Measurements from ENCODE around the gene SALL1.

Gene SALL1

DNA sequence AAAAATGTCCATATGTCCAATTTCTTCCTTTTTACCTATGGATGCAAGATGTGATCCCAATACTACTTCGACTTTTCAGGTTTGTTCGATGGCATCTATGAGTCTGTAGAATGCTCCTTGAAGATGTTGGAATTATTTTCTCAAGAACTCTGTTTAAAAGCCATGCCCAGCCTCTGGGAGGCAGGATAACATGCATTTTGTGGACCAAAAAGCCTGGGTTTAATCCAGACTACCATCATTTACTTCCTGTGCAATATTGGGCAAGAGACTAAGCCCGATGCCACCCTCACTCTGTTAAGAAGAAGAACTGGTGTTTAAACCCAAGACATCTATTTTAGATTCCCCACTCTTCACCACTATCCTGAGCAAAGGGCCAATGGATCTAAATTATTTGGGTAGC is 42.8 kb upstream of the SALL1 start:
- Histone ChIP-seq H3K4me1 (ENCODE audit: control insufficient read depth, low read length) (no peaks in the 10 kb centered on the region), H3K9me2 (replicated peaks; ENCODE audit: control insufficient read depth, low read length) (no peaks in the 10 kb centered on the region), H3K27ac (ENCODE audit: low read depth, low read length) (no peak overlapping the region), H3K9me3 (ENCODE audit: control insufficient read depth, insufficient read depth, low read length) (no peaks in the 10 kb centered on the region), H3K79me2 (ENCODE audit: control insufficient read depth, low read length) (no peaks in the 10 kb centered on the region), H3K4me3 (ENCODE audit: low read length) (no peak overlapping the region), H3K36me3 (ENCODE audit: control insufficient read depth, low read length) (no peaks in the 10 kb centered on the region), H3K27me3 (ENCODE audit: control insufficient read depth, low read length) (no peaks in the 10 kb centered on the region), H3K4me2 (ENCODE audit: low read length) (no peak overlapping the region), H3F3A (ENCODE audit: control insufficient read depth, insufficient read depth) (no peaks in the 10 kb centered on the region), H4K20me1 (ENCODE audit: control insufficient read depth, insufficient read depth, low read depth, low read length) (no peaks in the 10 kb centered on the region)
- no peak for TF ChIP-seq EZH2phosphoT487 (IDR thresholded peaks at IDR 0.05; ENCODE audit: borderline replicate concordance, low read length)

GRCh38 chr16:51184702-51185433 is 33.8 kb upstream of the SALL1 start:
- no peaks in the 10 kb centered on the region for H3F3A ChIP-seq (ENCODE audit: control insufficient read depth, insufficient read depth)
- H3K9me3 ChIP-seq (ENCODE audit: control insufficient read depth, insufficient read depth, low read length), result no peaks in the 10 kb centered on the region
- no peaks in the 10 kb centered on the region for H3K27me3 ChIP-seq (ENCODE audit: control insufficient read depth, low read length)
- H3K79me2 ChIP-seq (ENCODE audit: control insufficient read depth, low read length), result no peaks in the 10 kb centered on the region
- no peak overlapping the region for H3K27ac ChIP-seq (ENCODE audit: low read depth, low read length)
- TF ChIP-seq, protein P1, sequence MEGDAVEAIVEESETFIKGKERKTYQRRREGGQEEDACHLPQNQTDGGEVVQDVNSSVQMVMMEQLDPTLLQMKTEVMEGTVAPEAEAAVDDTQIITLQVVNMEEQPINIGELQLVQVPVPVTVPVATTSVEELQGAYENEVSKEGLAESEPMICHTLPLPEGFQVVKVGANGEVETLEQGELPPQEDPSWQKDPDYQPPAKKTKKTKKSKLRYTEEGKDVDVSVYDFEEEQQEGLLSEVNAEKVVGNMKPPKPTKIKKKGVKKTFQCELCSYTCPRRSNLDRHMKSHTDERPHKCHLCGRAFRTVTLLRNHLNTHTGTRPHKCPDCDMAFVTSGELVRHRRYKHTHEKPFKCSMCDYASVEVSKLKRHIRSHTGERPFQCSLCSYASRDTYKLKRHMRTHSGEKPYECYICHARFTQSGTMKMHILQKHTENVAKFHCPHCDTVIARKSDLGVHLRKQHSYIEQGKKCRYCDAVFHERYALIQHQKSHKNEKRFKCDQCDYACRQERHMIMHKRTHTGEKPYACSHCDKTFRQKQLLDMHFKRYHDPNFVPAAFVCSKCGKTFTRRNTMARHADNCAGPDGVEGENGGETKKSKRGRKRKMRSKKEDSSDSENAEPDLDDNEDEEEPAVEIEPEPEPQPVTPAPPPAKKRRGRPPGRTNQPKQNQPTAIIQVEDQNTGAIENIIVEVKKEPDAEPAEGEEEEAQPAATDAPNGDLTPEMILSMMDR (IDR thresholded peaks at IDR 0.05; ENCODE audit: low read depth, low read length, poor library complexity, severe bottlenecking), result no peak
- TF ChIP-seq EZH2phosphoT487 (IDR thresholded peaks at IDR 0.05; ENCODE audit: borderline replicate concordance, low read length), result no peak
- H3K36me3 ChIP-seq (ENCODE audit: control insufficient read depth, low read length), result no peaks in the 10 kb centered on the region
- no peak overlapping the region for H3K4me2 ChIP-seq (ENCODE audit: low read length)
- H3K4me1 ChIP-seq (ENCODE audit: control insufficient read depth, low read length), result no peaks in the 10 kb centered on the region
- H4K20me1 ChIP-seq (ENCODE audit: control insufficient read depth, insufficient read depth, low read depth, low read length), result no peaks in the 10 kb centered on the region
- H3K9me2 ChIP-seq (replicated peaks; ENCODE audit: control insufficient read depth, low read length), result no peaks in the 10 kb centered on the region
- no peak overlapping the region for H3K4me3 ChIP-seq (ENCODE audit: low read length)

DNA sequence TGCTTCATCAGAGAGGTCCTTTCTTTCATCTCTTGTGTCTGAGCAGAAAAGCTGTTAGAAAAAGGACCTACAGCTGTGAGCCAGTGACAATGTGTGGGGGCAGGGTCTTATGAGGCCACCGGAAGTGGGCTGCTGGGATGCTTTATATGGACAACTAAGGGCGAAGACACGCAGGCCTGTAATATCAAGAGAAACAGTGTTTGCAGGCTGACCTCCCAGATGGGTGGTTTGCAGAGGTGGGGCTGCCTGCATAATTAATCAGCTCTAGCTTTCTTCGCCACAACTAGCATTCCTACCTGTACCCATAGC is 30.4 kb upstream of the SALL1 start:
- H3K27me3 ChIP-seq (ENCODE audit: control insufficient read depth, low read length), result no peaks in the 10 kb centered on the region
- no peaks in the 10 kb centered on the region for H3K79me2 ChIP-seq (ENCODE audit: control insufficient read depth, low read length)
- H3K27ac ChIP-seq (ENCODE audit: low read depth, low read length), result no peak overlapping the region
- TF ChIP-seq, protein P1 (IDR thresholded peaks at IDR 0.05; ENCODE audit: low read depth, low read length, poor library complexity, severe bottlenecking), result no peak
- TF ChIP-seq EZH2phosphoT487 (IDR thresholded peaks at IDR 0.05; ENCODE audit: borderline replicate concordance, low read length), result no peak
- H3K36me3 ChIP-seq (ENCODE audit: control insufficient read depth, low read length), result no peaks in the 10 kb centered on the region
- no peaks in the 10 kb centered on the region for H3K9me2 ChIP-seq (replicated peaks; ENCODE audit: control insufficient read depth, low read length)
- H4K20me1 ChIP-seq (ENCODE audit: control insufficient read depth, insufficient read depth, low read depth, low read length), result no peaks in the 10 kb centered on the region
- no peaks in the 10 kb centered on the region for H3F3A ChIP-seq (ENCODE audit: control insufficient read depth, insufficient read depth)
- no peaks in the 10 kb centered on the region for H3K4me1 ChIP-seq (ENCODE audit: control insufficient read depth, low read length)
- no peak overlapping the region for H3K4me2 ChIP-seq (ENCODE audit: low read length)
- no peaks in the 10 kb centered on the region for H3K9me3 ChIP-seq (ENCODE audit: control insufficient read depth, insufficient read depth, low read length)
- H3K4me3 ChIP-seq (ENCODE audit: low read length), result no peak overlapping the region

GRCh38 chr16:51180719-51181502 is 29.8 kb upstream of the SALL1 start:
- H3K27ac ChIP-seq (ENCODE audit: low read depth, low read length), result no peak overlapping the region
- no peaks in the 10 kb centered on the region for H3K9me2 ChIP-seq (replicated peaks; ENCODE audit: control insufficient read depth, low read length)
- H3K4me3 ChIP-seq (ENCODE audit: low read length), result no peak overlapping the region
- H3K79me2 ChIP-seq (ENCODE audit: control insufficient read depth, low read length), result no peaks in the 10 kb centered on the region
- TF ChIP-seq EZH2phosphoT487 (IDR thresholded peaks at IDR 0.05; ENCODE audit: borderline replicate concordance, low read length), result no peak
- TF ChIP-seq, protein P1 (IDR thresholded peaks at IDR 0.05; ENCODE audit: low read depth, low read length, poor library complexity, severe bottlenecking), result no peak
- no peaks in the 10 kb centered on the region for H3F3A ChIP-seq (ENCODE audit: control insufficient read depth, insufficient read depth)
- H3K9me3 ChIP-seq (ENCODE audit: control insufficient read depth, insufficient read depth, low read length), result no peaks in the 10 kb centered on the region
- H3K36me3 ChIP-seq (ENCODE audit: control insufficient read depth, low read length), result no peaks in the 10 kb centered on the region
- no peaks in the 10 kb centered on the region for H3K27me3 ChIP-seq (ENCODE audit: control insufficient read depth, low read length)
- no peaks in the 10 kb centered on the region for H4K20me1 ChIP-seq (ENCODE audit: control insufficient read depth, insufficient read depth, low read depth, low read length)
- no peak overlapping the region for H3K4me2 ChIP-seq (ENCODE audit: low read length)
- H3K4me1 ChIP-seq (ENCODE audit: control insufficient read depth, low read length), result no peaks in the 10 kb centered on the region
